ENCODE data around the gene BCAS3.

The BCAS3 gene

GRCh38 chr17:61368049-61368831 lies 690.6 kb downstream of the BCAS3 start:
- Histone ChIP-seq H3K4me1 (ENCODE audit: control insufficient read depth, insufficient read depth, low read length, poor library complexity, severe bottlenecking) (peaks cover 4% of the 10 kb centered on the region), H3K4me3 (ENCODE audit: extremely low read depth, insufficient read depth, low read length, poor library complexity, severe bottlenecking) (no peak overlapping the region), H3K9me3 (ENCODE audit: control insufficient read depth, low read length) (no peaks in the 10 kb centered on the region), H3K36me3 (ENCODE audit: control insufficient read depth, insufficient read depth, low read length) (no peaks in the 10 kb centered on the region), H3K27ac (ENCODE audit: low read depth, low read length, severe bottlenecking) (no peak overlapping the region)
- WGBS, 2 experiments (ENCODE audit: insufficient coverage in 2 of 2): 95% methylated on average over 25 to 27 of the region's 27 CpGs

GRCh38 chr17:61368832-61369450 lies 691.3 kb downstream of the BCAS3 start:
- H3K27ac ChIP-seq (ENCODE audit: low read depth, low read length, severe bottlenecking): no peak overlapping the region
- H3K9me3 ChIP-seq (ENCODE audit: control insufficient read depth, low read length): no peaks in the 10 kb centered on the region
- no peaks in the 10 kb centered on the region for H3K36me3 ChIP-seq (ENCODE audit: control insufficient read depth, insufficient read depth, low read length)
- H3K4me3 ChIP-seq (ENCODE audit: extremely low read depth, insufficient read depth, low read length, poor library complexity, severe bottlenecking): no peak overlapping the region
- WGBS, 2 experiments (ENCODE audit: insufficient coverage in 2 of 2): 96 to 98% methylated on average over 6 of the region's 7 CpGs
- H3K4me1 ChIP-seq (ENCODE audit: control insufficient read depth, insufficient read depth, low read length, poor library complexity, severe bottlenecking): peaks cover 4% of the 10 kb centered on the region

GRCh38 chr17:61369751-61370150 lies 692.1 kb downstream of the BCAS3 start:
- Histone ChIP-seq H3K4me1 (ENCODE audit: control insufficient read depth, insufficient read depth, low read length, poor library complexity, severe bottlenecking) (peaks cover 4% of the 10 kb centered on the region), H3K27ac (ENCODE audit: low read depth, low read length, severe bottlenecking) (no peak overlapping the region), H3K9me3 (ENCODE audit: control insufficient read depth, low read length) (no peaks in the 10 kb centered on the region), H3K4me3 (ENCODE audit: extremely low read depth, insufficient read depth, low read length, poor library complexity, severe bottlenecking) (no peak overlapping the region), H3K36me3 (ENCODE audit: control insufficient read depth, insufficient read depth, low read length) (no peaks in the 10 kb centered on the region)
- WGBS, 2 experiments (ENCODE audit: insufficient coverage in 2 of 2): 94% methylated on average over 5 to 9 of the region's 10 CpGs

DNA sequence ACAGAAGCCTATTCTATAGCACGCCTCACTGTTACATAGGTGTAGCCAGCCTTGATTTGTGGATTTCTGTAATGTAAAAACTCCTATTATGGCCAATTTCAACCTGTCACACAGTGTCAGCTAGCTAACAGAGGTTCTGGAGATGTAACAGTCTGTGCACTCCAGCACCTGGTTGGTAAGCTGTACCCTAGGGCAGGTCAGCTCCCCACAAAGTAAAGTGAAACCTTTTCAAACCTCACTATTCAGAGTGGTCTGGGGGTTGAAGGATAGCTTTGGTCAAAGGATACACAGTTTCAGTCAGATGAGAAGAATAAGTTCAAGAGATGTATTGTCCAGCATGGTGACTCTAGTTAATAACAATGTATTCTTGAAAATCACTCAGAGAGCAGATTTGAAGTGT lies 693.5 kb downstream of the BCAS3 start:
- no peaks in the 10 kb centered on the region for H3K9me3 ChIP-seq (ENCODE audit: control insufficient read depth, low read length)
- H3K36me3 ChIP-seq (ENCODE audit: control insufficient read depth, insufficient read depth, low read length): no peaks in the 10 kb centered on the region
- peaks cover 4% of the 10 kb centered on the region for H3K4me1 ChIP-seq (ENCODE audit: control insufficient read depth, insufficient read depth, low read length, poor library complexity, severe bottlenecking)
- no peak overlapping the region for H3K4me3 ChIP-seq (ENCODE audit: extremely low read depth, insufficient read depth, low read length, poor library complexity, severe bottlenecking)
- H3K27ac ChIP-seq (ENCODE audit: low read depth, low read length, severe bottlenecking): no peak overlapping the region
- WGBS, 2 experiments (ENCODE audit: insufficient coverage in 2 of 2): 100% methylated on average over 1 of the region's 1 CpG; no CpG with 5 or more reads in 1 of the 2 experiments

GRCh38 chr17:61371606-61372005 lies 694.0 kb downstream of the BCAS3 start:
- Histone ChIP-seq H3K4me3 (ENCODE audit: extremely low read depth, insufficient read depth, low read length, poor library complexity, severe bottlenecking) (no peak overlapping the region), H3K4me1 (ENCODE audit: control insufficient read depth, insufficient read depth, low read length, poor library complexity, severe bottlenecking) (peaks cover 4% of the 10 kb centered on the region), H3K9me3 (ENCODE audit: control insufficient read depth, low read length) (no peaks in the 10 kb centered on the region), H3K36me3 (ENCODE audit: control insufficient read depth, insufficient read depth, low read length) (no peaks in the 10 kb centered on the region), H3K27ac (ENCODE audit: low read depth, low read length, severe bottlenecking) (no peak overlapping the region)
- 88 to 91% methylated on average over 6 to 7 of the region's 8 CpGs for WGBS, 2 experiments (ENCODE audit: insufficient coverage in 2 of 2)

DNA sequence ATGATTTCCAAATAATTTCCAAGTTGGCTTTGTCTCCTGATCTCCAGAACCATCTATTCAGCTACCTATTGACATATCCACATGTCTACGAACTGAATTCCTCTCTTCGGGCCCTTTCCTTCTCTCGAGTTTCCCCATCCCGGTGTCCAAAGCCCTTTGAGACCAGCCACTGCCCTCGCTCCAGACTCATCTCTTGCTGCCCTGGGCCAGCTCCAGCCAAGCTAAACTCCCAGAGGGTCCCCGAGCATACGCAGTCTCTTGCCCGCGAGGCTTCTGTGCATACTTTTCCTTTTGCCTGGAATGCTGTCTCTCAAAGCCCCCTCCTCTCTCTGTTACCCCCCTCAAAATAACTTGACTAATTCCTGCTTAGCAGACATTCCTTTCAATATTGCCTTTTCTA lies 694.8 kb downstream of the BCAS3 start:
- Histone ChIP-seq H3K4me3 (ENCODE audit: extremely low read depth, insufficient read depth, low read length, poor library complexity, severe bottlenecking) (no peak overlapping the region), H3K4me1 (ENCODE audit: control insufficient read depth, insufficient read depth, low read length, poor library complexity, severe bottlenecking) (peaks cover 4% of the 10 kb centered on the region)
- 89 to 96% methylated on average over 9 of the region's 9 CpGs for WGBS, 2 experiments (ENCODE audit: insufficient coverage in 2 of 2)

DNA sequence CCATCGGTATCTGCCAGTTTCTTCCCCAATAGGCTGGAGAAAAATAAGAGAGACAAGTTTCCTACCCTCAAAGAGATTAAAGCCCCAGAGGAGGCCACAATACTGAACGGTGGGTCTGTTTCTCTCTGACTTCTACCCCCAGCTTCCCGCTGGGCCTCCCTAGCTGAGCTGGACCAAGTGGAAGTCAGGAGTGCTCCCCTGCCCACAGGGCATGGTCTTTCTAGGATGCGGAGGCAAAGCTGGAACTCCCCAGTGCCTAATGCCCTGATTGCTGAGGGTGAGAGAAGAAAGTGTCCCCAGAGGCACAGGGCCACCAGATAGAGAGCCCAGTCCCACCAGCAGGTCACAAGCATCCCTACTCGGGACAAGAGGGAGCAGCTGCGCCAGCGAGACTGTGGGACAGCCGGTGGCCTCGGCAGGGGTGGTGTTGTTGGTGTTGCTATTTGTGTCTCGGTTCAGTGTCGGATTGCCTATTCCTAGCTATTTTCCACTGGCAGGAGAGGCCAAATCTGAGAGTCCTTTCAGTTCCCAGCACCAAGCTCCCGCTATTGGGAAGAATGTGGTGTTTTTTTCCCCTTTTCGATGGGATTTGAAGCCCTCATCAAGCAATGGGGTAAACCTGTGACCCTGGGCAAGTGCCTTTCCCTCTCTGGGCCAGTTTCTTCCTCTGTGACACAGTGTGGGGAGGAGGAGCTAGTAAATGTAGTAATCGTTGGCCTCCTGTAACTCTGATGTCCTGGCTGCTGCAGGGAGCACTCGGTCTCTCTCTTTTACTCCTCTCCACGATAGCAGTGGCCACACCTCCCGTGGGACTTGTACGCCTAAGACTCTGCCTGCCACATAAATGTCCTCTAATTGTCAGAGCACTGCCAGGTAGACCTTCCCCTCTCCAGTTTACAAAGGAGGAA lies 699.5 kb downstream of the BCAS3 start:
- H3K4me1 ChIP-seq (ENCODE audit: control insufficient read depth, insufficient read depth, low read length, poor library complexity, severe bottlenecking): peaks cover 2% of the 10 kb centered on the region
- no peaks in the 10 kb centered on the region for H3K36me3 ChIP-seq (ENCODE audit: control insufficient read depth, insufficient read depth, low read length)
- WGBS, 2 experiments (ENCODE audit: insufficient coverage in 2 of 2): 85 to 89% methylated on average over 12 to 15 of the region's 18 CpGs
- no peaks in the 10 kb centered on the region for H3K9me3 ChIP-seq (ENCODE audit: control insufficient read depth, low read length)
- no peak overlapping the region for H3K4me3 ChIP-seq (ENCODE audit: extremely low read depth, insufficient read depth, low read length, poor library complexity, severe bottlenecking)
- no peak overlapping the region for H3K27ac ChIP-seq (ENCODE audit: low read depth, low read length, severe bottlenecking)

More for the DNA sequence above, 694.8 kb downstream of the BCAS3 start:
- Histone ChIP-seq H3K27ac (ENCODE audit: low read depth, low read length, severe bottlenecking) (no peak overlapping the region), H3K36me3 (ENCODE audit: control insufficient read depth, insufficient read depth, low read length) (no peaks in the 10 kb centered on the region), H3K9me3 (ENCODE audit: control insufficient read depth, low read length) (no peaks in the 10 kb centered on the region)

GRCh38 chr17:61378658-61379456 lies 701.2 kb downstream of the BCAS3 start:
- H3K36me3 ChIP-seq (ENCODE audit: control insufficient read depth, insufficient read depth, low read length): no peaks in the 10 kb centered on the region
- H3K9me3 ChIP-seq (ENCODE audit: control insufficient read depth, low read length): no peaks in the 10 kb centered on the region
- H3K4me3 ChIP-seq (ENCODE audit: extremely low read depth, insufficient read depth, low read length, poor library complexity, severe bottlenecking): no peak overlapping the region
- no peaks in the 10 kb centered on the region for H3K4me1 ChIP-seq (ENCODE audit: control insufficient read depth, insufficient read depth, low read length, poor library complexity, severe bottlenecking)
- WGBS, 2 experiments (ENCODE audit: insufficient coverage in 2 of 2): 92% methylated on average over 4 of the region's 8 CpGs; no CpG with 5 or more reads in 1 of the 2 experiments
- H3K27ac ChIP-seq (ENCODE audit: low read depth, low read length, severe bottlenecking): no peak overlapping the region

- Histone ChIP-seq H3K27ac (ENCODE audit: low read depth, low read length, severe bottlenecking) (no peak overlapping the region), H3K9me3 (ENCODE audit: control insufficient read depth, low read length) (no peaks in the 10 kb centered on the region), H3K4me3 (ENCODE audit: extremely low read depth, insufficient read depth, low read length, poor library complexity, severe bottlenecking) (no peak overlapping the region), H3K4me1 (ENCODE audit: control insufficient read depth, insufficient read depth, low read length, poor library complexity, severe bottlenecking) (no peaks in the 10 kb centered on the region), H3K36me3 (ENCODE audit: control insufficient read depth, insufficient read depth, low read length) (no peaks in the 10 kb centered on the region)
- WGBS, 2 experiments (ENCODE audit: insufficient coverage in 2 of 2): 91 to 100% methylated on average over 9 to 16 of the region's 21 CpGs
These were observed 702.0 kb downstream of the BCAS3 start for GRCh38 chr17:61379457-61380216.

Data from mesodermal cell (in vitro differentiated cells).